HG02981 (cell line): Measurements from ENCODE around the gene NLN.
"Not testable (repeated sequence)": the region's sequence is repeated elsewhere in the genome, so short reads cannot be mapped to it uniquely, and the experiment has no call there.

Source experiments
- ATAC-seq: cut with Tn5 transposase; IDR thresholded peaks from one replicate; pipeline ENCODE4 v1.9.1; 2021; ENCODE audit warnings: mild to moderate bottlenecking, moderate library complexity; ENCODE audit not compliant: unreplicated experiment

Gene NLN

GRCh38 chr5:65805089-65805488 is 83.1 kb downstream of the NLN start:
- no peak for ATAC-seq

- ATAC-seq = not testable (repeated sequence)
These were observed 85.5 kb downstream of the NLN start for GRCh38 chr5:65807494-65807893.

- no peak for ATAC-seq
These were observed 86.3 kb downstream of the NLN start for GRCh38 chr5:65808251-65808741.

- ATAC-seq = no peak
These were observed 86.8 kb downstream of the NLN start for GRCh38 chr5:65808818-65809217.

- no peak for ATAC-seq
These were observed 88.0 kb downstream of the NLN start for GRCh38 chr5:65809817-65810531.

- ATAC-seq = no peak
These were observed 89.0 kb downstream of the NLN start for GRCh38 chr5:65811004-65811403.

GRCh38 chr5:65811885-65812284 is 89.9 kb downstream of the NLN start:
- no peak for ATAC-seq

- ATAC-seq = no peak
These were observed 90.6 kb downstream of the NLN start for GRCh38 chr5:65812648-65813047.

GRCh38 chr5:65813174-65813573 is 91.2 kb downstream of the NLN start:
- no peak for ATAC-seq

- no peak for ATAC-seq
These were observed 93.2 kb downstream of the NLN start for GRCh38 chr5:65815161-65815560.

- ATAC-seq = no peak
These were observed 94.7 kb downstream of the NLN start for GRCh38 chr5:65816729-65817128.

GRCh38 chr5:65817931-65818330 is 95.9 kb downstream of the NLN start:
- ATAC-seq = no peak

GRCh38 chr5:65818592-65818991 is 96.6 kb downstream of the NLN start:
- no peak for ATAC-seq

GRCh38 chr5:65819215-65819904 is 97.4 kb downstream of the NLN start:
- ATAC-seq = no peak

- ATAC-seq = no peak
These were observed 97.9 kb downstream of the NLN start for GRCh38 chr5:65819905-65820240.

- no peak for ATAC-seq
These were observed 98.4 kb downstream of the NLN start for GRCh38 chr5:65820373-65820772.

- no peak for ATAC-seq
These were observed 100.0 kb downstream of the NLN start for GRCh38 chr5:65821966-65822365.

GRCh38 chr5:65822710-65823109 is 100.7 kb downstream of the NLN start:
- ATAC-seq = no peak

GRCh38 chr5:65823204-65823603 is 101.2 kb downstream of the NLN start:
- ATAC-seq = no peak

- ATAC-seq = no peak
These were observed 101.9 kb downstream of the NLN start for GRCh38 chr5:65823845-65824445.

- peak; percentile 79 for ATAC-seq
These were observed 103.7 kb downstream of the NLN start for GRCh38 chr5:65825408-65826328.
